A673 (cell line): ENCODE data around the gene EXOC8.

ENCODE experiments used
- CTCF ChIP-seq: fragments of 300-800, 200-600 bp; sonication (generic); conservative IDR thresholded peaks from 2 replicates; pipeline ENCODE4 v1.5.1; 2017; ENCODE audit warnings: low read depth, mild to moderate bottlenecking, antibody characterized with exemption, low read length, moderate library complexity, mixed read lengths
- EZH2 ChIP-seq: fragments of 200-600 bp; sonication (generic); IDR thresholded peaks from 2 replicates; pipeline ENCODE4 v1.6.1; 2017; ENCODE audit warnings: borderline replicate concordance, low read depth, mild to moderate bottlenecking, mixed read lengths, antibody characterized with exemption, low read length; ENCODE audit not compliant: poor library complexity, severe bottlenecking

GRCh38 chr1:231348442-231348841 is 10.8 kb upstream of the EXOC8 start:
- TF ChIP-seq CTCF (no peak), EZH2 (no peak)
